ENCODE results near the gene MED15.

MED15 gene

GRCh38 chr22:20508815-20509271 lies 1.4 kb downstream of the MED15 start:
- peak in 1 of 56 donors; percentile 14 for DNase-seq

DNA sequence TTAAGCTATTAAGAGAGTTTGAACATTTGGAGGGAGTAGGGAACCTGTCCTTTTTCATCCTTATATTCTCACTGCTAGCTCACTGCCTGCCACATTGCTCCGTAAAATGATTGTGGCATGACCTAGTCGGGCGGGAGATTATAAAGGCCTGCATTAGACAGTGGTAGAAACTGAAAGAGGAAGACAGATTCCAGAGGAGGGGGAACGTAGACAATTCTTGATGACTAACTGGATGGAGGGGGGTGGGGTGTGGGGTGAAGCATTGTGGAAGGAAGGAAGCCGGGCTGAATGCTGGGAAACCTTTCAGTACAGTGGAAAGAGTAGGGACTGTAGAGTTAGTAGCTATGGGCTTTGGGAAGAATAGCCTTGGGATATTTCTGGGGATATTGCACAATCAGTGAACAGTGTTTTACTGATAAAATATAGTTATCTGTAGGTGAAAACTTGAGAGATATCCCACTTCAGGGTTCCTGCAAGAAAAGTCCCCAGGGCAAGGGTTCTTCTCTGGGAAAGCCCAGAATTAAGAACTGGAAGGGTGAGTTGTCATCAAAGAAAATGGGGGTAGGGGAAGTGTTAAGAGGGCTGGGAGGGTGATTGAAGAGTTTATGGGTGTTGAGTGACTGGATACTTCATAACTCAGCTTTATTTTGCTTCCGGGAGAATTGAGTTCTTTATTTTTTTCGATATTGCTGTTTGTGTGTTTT lies 2.1 kb downstream of the MED15 start:
- DNase-seq: peak in 27 of 56 donors; percentile 4 to 71 (median 27)

DNA sequence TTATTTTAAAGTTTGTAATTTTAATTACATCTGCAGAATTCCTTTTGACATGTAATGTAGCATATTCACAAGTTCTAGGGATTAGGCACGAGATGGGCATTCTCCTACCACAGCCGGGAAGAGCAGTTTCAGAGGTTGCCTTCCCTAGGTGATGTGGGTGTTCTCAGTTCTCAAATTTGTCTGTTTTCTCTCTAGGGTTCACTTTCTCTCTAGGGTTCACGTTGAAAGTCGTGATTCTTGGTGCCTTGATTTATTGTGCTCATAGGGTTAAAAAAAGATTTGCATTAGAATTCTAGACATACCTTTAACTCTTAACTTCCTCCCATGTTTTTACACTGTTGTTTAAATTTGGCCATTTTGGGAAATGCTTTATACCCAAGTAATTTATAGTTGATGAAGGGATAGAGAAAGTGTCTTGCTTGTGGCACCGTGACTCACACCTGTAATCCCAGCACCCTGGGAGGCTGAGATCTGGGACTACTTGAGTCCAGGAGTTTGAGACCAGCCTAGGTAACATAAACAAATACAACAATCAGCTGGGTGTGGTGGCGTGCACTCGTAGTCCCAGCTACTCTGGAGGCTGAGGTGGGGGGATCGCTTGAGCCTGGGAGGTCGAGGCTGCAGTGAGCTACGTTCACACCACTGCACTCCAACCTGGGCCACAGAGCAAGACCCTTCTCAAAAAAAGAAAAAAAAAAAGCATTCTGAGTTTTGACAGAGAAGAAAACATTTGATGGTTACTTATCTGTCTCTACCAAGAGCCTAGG lies 3.6 kb downstream of the MED15 start:
- DNase-seq: no peak

GRCh38 chr22:20511578-20512229 lies 4.3 kb downstream of the MED15 start:
- DNase-seq: no peak

GRCh38 chr22:20514658-20515406 lies 7.4 kb downstream of the MED15 start:
- DNase-seq: no peak

DNA sequence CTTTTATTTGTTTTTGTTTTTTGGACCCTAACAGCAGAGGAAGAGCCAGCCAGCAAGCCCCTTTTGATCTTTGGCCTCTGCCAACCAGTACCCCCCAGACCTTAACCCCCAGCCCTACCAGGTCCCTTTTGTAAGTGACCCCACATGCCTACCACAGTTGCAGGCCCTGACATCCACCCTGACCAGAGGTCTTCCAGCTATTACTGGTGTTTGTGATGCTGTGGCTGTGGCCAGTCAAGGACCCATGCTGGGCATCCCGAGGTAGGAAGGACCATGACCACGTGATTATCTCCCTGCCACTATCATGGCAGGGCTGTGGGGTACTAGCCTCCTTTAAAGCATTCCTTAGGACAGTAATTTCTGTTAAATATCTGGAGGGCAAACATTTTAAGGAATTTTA lies 9.0 kb downstream of the MED15 start:
- no peak for DNase-seq

DNA sequence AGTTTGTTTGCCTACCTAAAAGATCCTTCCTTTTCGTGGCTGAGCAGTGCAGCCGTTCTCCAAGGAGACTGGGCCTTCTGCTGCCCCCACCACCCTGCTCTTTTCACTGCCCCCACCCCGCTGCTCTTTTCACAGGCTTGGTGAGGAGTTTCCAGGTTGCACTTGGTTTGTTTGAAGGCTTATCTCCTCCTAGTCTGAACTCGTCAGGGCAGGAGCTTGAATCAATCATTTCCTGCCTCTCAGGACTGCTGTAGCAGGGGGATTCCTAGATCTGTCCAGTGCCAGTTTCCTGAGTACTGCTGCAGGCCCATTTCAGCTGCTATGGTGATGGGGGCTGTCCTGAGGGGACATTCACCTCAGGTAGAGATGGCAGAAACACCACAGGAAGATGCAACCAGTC lies 10.0 kb downstream of the MED15 start:
- DNase-seq: no peak

GRCh38 chr22:20517841-20518592 lies 10.6 kb downstream of the MED15 start:
- no peak for DNase-seq

- no peak for DNase-seq
These were observed 12.1 kb downstream of the MED15 start for GRCh38 chr22:20519558-20519957.

- no peak for DNase-seq
These were observed 12.7 kb downstream of the MED15 start for GRCh38 chr22:20520093-20520511.

GRCh38 chr22:20522134-20523004 lies 15.0 kb downstream of the MED15 start:
- no peak for DNase-seq

GRCh38 chr22:20523086-20523983 lies 15.9 kb downstream of the MED15 start:
- DNase-seq: peak in 1 of 56 donors; percentile 13

DNA sequence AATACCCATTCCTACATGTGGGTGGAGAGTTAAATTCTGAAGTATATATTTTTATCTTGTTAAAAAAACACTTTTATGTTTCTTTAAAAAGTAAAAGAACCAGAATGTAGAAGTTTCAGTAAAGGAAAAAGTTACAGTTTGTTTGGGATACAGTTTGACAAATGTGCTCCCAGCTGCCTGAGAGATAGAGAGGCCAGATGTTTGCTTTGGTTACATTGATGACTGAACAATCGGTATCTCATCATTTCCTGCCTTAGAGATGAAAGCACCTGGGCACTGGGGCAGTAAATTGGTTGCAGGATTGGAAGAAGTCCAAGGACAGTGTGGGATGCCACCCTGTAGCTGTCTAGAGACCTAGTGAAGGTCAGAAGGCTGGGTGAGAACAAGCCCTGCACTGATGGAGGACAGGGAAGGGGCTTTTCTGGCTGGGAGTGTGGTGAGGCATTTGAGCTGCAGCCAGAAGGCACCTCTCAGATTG lies 16.6 kb downstream of the MED15 start:
- no peak for DNase-seq

GRCh38 chr22:20525048-20525447 lies 17.6 kb downstream of the MED15 start:
- DNase-seq: no peak

- DNase-seq: no peak
These were observed 18.9 kb downstream of the MED15 start for GRCh38 chr22:20526305-20526627.

DNA sequence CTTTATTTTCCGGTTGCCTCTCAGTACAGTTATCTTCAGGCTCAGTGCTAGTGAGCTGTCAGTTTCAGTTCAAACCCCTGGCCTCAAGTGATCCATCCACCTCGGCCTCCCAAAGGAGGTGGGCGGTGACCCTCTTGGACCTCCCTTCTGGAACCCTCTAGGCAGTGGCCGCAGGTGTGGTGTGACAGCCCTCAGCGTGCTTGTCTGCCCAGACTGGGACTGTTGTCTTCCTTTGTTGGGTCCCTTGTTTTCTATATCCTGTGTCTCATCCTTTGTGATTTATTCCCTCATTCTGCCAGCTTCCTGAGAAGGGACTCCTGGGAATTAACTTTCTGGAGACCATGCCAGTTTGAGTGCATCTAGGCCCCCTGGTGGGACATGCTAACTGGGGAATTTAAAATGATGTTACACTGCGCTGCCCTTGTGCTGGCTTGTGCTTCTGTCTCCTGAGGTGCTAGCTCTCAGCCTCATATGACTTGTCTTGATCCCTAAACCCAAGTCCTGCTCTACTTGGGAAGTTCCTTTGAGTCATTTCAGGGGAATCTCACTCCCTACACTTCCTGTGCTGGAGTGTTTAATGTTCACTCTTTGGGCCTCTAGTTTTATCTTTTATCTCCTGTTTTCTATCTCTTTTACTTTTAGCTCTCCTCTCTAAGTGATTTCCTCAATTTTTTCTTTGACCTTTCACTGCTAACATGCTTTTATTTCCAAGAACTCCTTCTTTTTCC lies 19.4 kb downstream of the MED15 start:
- no peak for DNase-seq

GRCh38 chr22:20528405-20528978 lies 21.1 kb downstream of the MED15 start:
- no peak for DNase-seq
